ENCODE results near the gene KCND1.

GRCh38 chrX:48920718-48921104, 50.9 kb downstream of the KCND1 start:
- no peak for TF ChIP-seq CTCF (IDR thresholded peaks at IDR 0.05)
- TF ChIP-seq ZFX (IDR thresholded peaks at IDR 0.05; ENCODE audit: borderline replicate concordance), result no peak

Data from 22Rv1 (cell line).